Measurements from ENCODE around the gene USP44.

The USP44 gene

GRCh38 chr12:95538656-95539055 is 12.6 kb downstream of the USP44 start:
- no peaks in the 10 kb centered on the region for H3K9me3 ChIP-seq (ENCODE audit: control insufficient read depth, low read length)
- no peak overlapping the region for H2AFZ ChIP-seq
- H3K36me3 ChIP-seq (ENCODE audit: control insufficient read depth, insufficient read depth, low read length): no peaks in the 10 kb centered on the region
- no peaks in the 10 kb centered on the region for H3K4me1 ChIP-seq
- H3K9ac ChIP-seq: no peak overlapping the region
- H3K4me3 ChIP-seq (ENCODE audit: low read depth, low read length): no peak overlapping the region
- no peak overlapping the region for H3K4me2 ChIP-seq (ENCODE audit: low read length)
- no peak overlapping the region for H3K27ac ChIP-seq
- no peaks in the 10 kb centered on the region for H3K79me2 ChIP-seq
- no peak for TF ChIP-seq CTCF (IDR thresholded peaks at IDR 0.05)
- no peaks in the 10 kb centered on the region for H3K27me3 ChIP-seq (ENCODE audit: control insufficient read depth, insufficient read depth, low read length)

GRCh38 chr12:95538006-95538405 is 13.3 kb downstream of the USP44 start:
- Histone ChIP-seq H3K9me3 (ENCODE audit: control insufficient read depth, low read length) (no peaks in the 10 kb centered on the region), H3K27ac (no peak overlapping the region), H3K4me2 (ENCODE audit: low read length) (no peak overlapping the region), H2AFZ (no peak overlapping the region), H3K9ac (no peak overlapping the region), H3K4me3 (ENCODE audit: low read depth, low read length) (no peak overlapping the region), H3K36me3 (ENCODE audit: control insufficient read depth, insufficient read depth, low read length) (no peaks in the 10 kb centered on the region), H3K27me3 (ENCODE audit: control insufficient read depth, insufficient read depth, low read length) (no peaks in the 10 kb centered on the region), H3K79me2 (no peaks in the 10 kb centered on the region), H3K4me1 (peaks cover 3% of the 10 kb centered on the region)
- no peak for TF ChIP-seq CTCF (IDR thresholded peaks at IDR 0.05)

- no peak for TF ChIP-seq CTCF (IDR thresholded peaks at IDR 0.05)
- Histone ChIP-seq H3K4me3 (ENCODE audit: low read depth, low read length) (no peak overlapping the region), H3K36me3 (ENCODE audit: control insufficient read depth, insufficient read depth, low read length) (no peaks in the 10 kb centered on the region), H3K9me3 (ENCODE audit: control insufficient read depth, low read length) (no peaks in the 10 kb centered on the region), H2AFZ (peak overlapping the region; percentile 51), H3K9ac (no peak overlapping the region), H3K4me1 (peaks cover 3% of the 10 kb centered on the region), H3K79me2 (no peaks in the 10 kb centered on the region), H3K27me3 (ENCODE audit: control insufficient read depth, insufficient read depth, low read length) (no peaks in the 10 kb centered on the region), H3K4me2 (ENCODE audit: low read length) (no peak overlapping the region), H3K27ac (no peak overlapping the region)
Measured at GRCh38 chr12:95533985-95534384, 17.3 kb downstream of the USP44 start.

GRCh38 chr12:95532851-95533250 is 18.4 kb downstream of the USP44 start:
- no peak overlapping the region for H3K9ac ChIP-seq
- H3K27ac ChIP-seq: no peak overlapping the region
- no peaks in the 10 kb centered on the region for H3K36me3 ChIP-seq (ENCODE audit: control insufficient read depth, insufficient read depth, low read length)
- TF ChIP-seq CTCF (IDR thresholded peaks at IDR 0.05): no peak
- H3K4me3 ChIP-seq (ENCODE audit: low read depth, low read length): no peak overlapping the region
- H3K4me2 ChIP-seq (ENCODE audit: low read length): no peak overlapping the region
- H3K27me3 ChIP-seq (ENCODE audit: control insufficient read depth, insufficient read depth, low read length): no peaks in the 10 kb centered on the region
- no peaks in the 10 kb centered on the region for H3K79me2 ChIP-seq
- H3K4me1 ChIP-seq: peaks cover 3% of the 10 kb centered on the region
- no peaks in the 10 kb centered on the region for H3K9me3 ChIP-seq (ENCODE audit: control insufficient read depth, low read length)
- no peak overlapping the region for H2AFZ ChIP-seq

GRCh38 chr12:95529693-95530225 is 21.5 kb downstream of the USP44 start:
- Histone ChIP-seq H3K4me3 (ENCODE audit: low read depth, low read length) (no peak overlapping the region), H3K4me2 (ENCODE audit: low read length) (no peak overlapping the region), H3K36me3 (ENCODE audit: control insufficient read depth, insufficient read depth, low read length) (no peaks in the 10 kb centered on the region), H3K9ac (no peak overlapping the region), H3K9me3 (ENCODE audit: control insufficient read depth, low read length) (no peaks in the 10 kb centered on the region), H3K27me3 (ENCODE audit: control insufficient read depth, insufficient read depth, low read length) (no peaks in the 10 kb centered on the region), H3K27ac (no peak overlapping the region), H3K79me2 (no peaks in the 10 kb centered on the region), H2AFZ (no peak overlapping the region), H3K4me1 (peaks cover 3% of the 10 kb centered on the region)
- no peak for TF ChIP-seq CTCF (IDR thresholded peaks at IDR 0.05)
